HEK293 (cell line): ENCODE data around the gene STARD5.

Experiments used
- CTCF ChIA-PET: fragments of 350-600 bp; formaldehyde crosslinking; extraction: SDS; loops from one replicate; lab custom pipeline; 2021; ENCODE audit warnings: antibody characterized with exemption; lab: Yijun Ruan, JAX
- POLR2A ChIA-PET: fragments of 300-600 bp; formaldehyde crosslinking; extraction: SDS; loops from one replicate; lab custom pipeline; 2020; ENCODE audit warnings: antibody characterized with exemption, inconsistent platforms; lab: Yijun Ruan, JAX
- H3K27ac ChIP-seq: fragments of 200-500 bp; sonication (Bioruptor generic); 2 replicates; pipeline ENCODE4 v1.5.1; 2014; ENCODE audit warnings: low read depth, low read length, control low read depth, inconsistent platforms; ENCODE audit errors: extremely low read depth
- H3K36me3 ChIP-seq, 2 experiments: fragments of 200-500 bp in 1 of 2; sonication (Bioruptor generic) in 1 of 2; 1 replicate in 1 of 2; 2 replicates in 1 of 2; pipeline ENCODE4 v1.5.1; 2014 to 2017; ENCODE audit warnings: inconsistent platforms in 2 of 2, low read length in 2 of 2; ENCODE audit not compliant: control insufficient read depth in 2 of 2, insufficient read depth in 1 of 2
- H3K4me1 ChIP-seq: fragments of 200-500 bp; sonication (Bioruptor generic); 2 replicates; pipeline ENCODE4 v1.5.1; 2014; ENCODE audit warnings: mild to moderate bottlenecking, low read length, inconsistent platforms; ENCODE audit not compliant: control insufficient read depth, insufficient read depth
- H3K4me3 ChIP-seq: 2 replicates; pipeline ENCODE4 v1.5.1; 2011; ENCODE audit warnings: low read depth, mild to moderate bottlenecking, control low read depth, low read length, moderate library complexity
- H3K9me3 ChIP-seq: fragments of 200-500 bp; sonication (Bioruptor generic); 2 replicates; pipeline ENCODE4 v1.5.1; 2014; ENCODE audit warnings: low read depth, low read length, inconsistent platforms; ENCODE audit not compliant: control insufficient read depth, insufficient read depth
- ELK4 ChIP-seq: IDR thresholded peaks from 2 replicates; pipeline ENCODE4 v1.6.1; 2011; ENCODE audit warnings: mild to moderate bottlenecking, low read depth, low read length, borderline replicate concordance
- PRDM2 ChIP-seq: fragments of 450-650 bp; formaldehyde crosslinking; IDR thresholded peaks from 2 replicates; pipeline ENCODE4 v1.5.1; 2016; ENCODE audit warnings: missing biosample characterization, missing genetic modification characterization, borderline replicate concordance
- TRIM28 ChIP-seq: IDR thresholded peaks from 2 replicates; pipeline ENCODE4 v1.6.1; 2011; ENCODE audit warnings: low read length, control low read depth, borderline replicate concordance
- YY1 ChIP-seq: fragments of 450-650 bp; formaldehyde crosslinking; IDR thresholded peaks from 2 replicates; pipeline ENCODE4 v1.5.1; 2018; ENCODE audit warnings: missing biosample characterization, missing genetic modification characterization
- ZFP3 ChIP-seq: fragments of 450-650 bp; formaldehyde crosslinking; IDR thresholded peaks from 2 replicates; pipeline ENCODE4 v1.5.1; 2016; ENCODE audit warnings: low read depth, missing biosample characterization, missing genetic modification characterization
- ZNF16 ChIP-seq: fragments of 450-650 bp; formaldehyde crosslinking; IDR thresholded peaks from 2 replicates; pipeline ENCODE4 v1.5.1; 2016; ENCODE audit warnings: low read depth, missing biosample characterization, missing genetic modification characterization
- ZNF416 ChIP-seq: fragments of 450-650 bp; formaldehyde crosslinking; IDR thresholded peaks from 2 replicates; pipeline ENCODE4 v1.5.1; 2016; ENCODE audit warnings: missing biosample characterization, missing genetic modification characterization
- ZNF423 ChIP-seq: fragments of 450-650 bp; formaldehyde crosslinking; IDR thresholded peaks from 2 replicates; pipeline ENCODE4 v1.5.1; 2016; ENCODE audit warnings: missing biosample characterization, missing genetic modification characterization
- ZNF548 ChIP-seq: fragments of 450-650 bp; formaldehyde crosslinking; IDR thresholded peaks from 2 replicates; pipeline ENCODE4 v1.5.1; 2016; ENCODE audit warnings: missing biosample characterization, missing genetic modification characterization
- ZNF626 ChIP-seq: fragments of 450-650 bp; sonication (Bioruptor Pico); formaldehyde crosslinking; IDR thresholded peaks from 2 replicates; pipeline ENCODE4 v1.5.1; 2018; ENCODE audit warnings: missing biosample characterization, missing genetic modification characterization, inconsistent platforms
- ZNF677 ChIP-seq: fragments of 450-650 bp; IDR thresholded peaks from 2 replicates; pipeline ENCODE4 v1.5.0; 2018; ENCODE audit warnings: missing biosample characterization, mild to moderate bottlenecking, missing genetic modification characterization, moderate library complexity
- ZNF830 ChIP-seq: fragments of 450-650 bp; IDR thresholded peaks from 2 replicates; pipeline ENCODE4 v1.5.0; 2018; ENCODE audit warnings: missing biosample characterization, missing genetic modification characterization, low read depth, mild to moderate bottlenecking, moderate library complexity
- ZNF843 ChIP-seq: fragments of 450-650 bp; formaldehyde crosslinking; IDR thresholded peaks from 2 replicates; pipeline ENCODE4 v1.5.1; 2016; ENCODE audit warnings: missing biosample characterization, missing genetic modification characterization
- TF ChIP-seq, protein P1 (sequence below): fragments of 450-650 bp; formaldehyde crosslinking; IDR thresholded peaks from 2 replicates; pipeline ENCODE4 v1.5.1; 2017; ENCODE audit warnings: missing biosample characterization, missing genetic modification characterization
- TF ChIP-seq, protein P2 (sequence below): fragments of 450-650 bp; formaldehyde crosslinking; IDR thresholded peaks from 2 replicates; pipeline ENCODE4 v1.5.1; 2016; ENCODE audit warnings: missing biosample characterization, missing genetic modification characterization, borderline replicate concordance
- TF ChIP-seq, protein P3 (sequence below): sonication (generic); formaldehyde crosslinking; IDR thresholded peaks from 2 replicates; pipeline ENCODE4 v1.8.1; 2022; ENCODE audit warnings: mild to moderate bottlenecking, moderate library complexity, missing genetic modification reagents

The STARD5 gene

GRCh38 chr15:81326466-81327212 lies 2.7 kb upstream of the STARD5 start:
- Histone ChIP-seq H3K4me3 (no peak overlapping the region), H3K4me1 (no peaks in the 10 kb centered on the region), H3K9me3 (no peaks in the 10 kb centered on the region), H3K27ac (no peak overlapping the region), H3K36me3 (no peaks in the 10 kb centered on the region)
- ChIA-PET POLR2A (interaction anchor here (0.6 kb wide), 1 partner anchor 336 kb away, joined by 4 read pairs; no protein-coding TSS in a partner anchor), CTCF (interaction anchor here (0.6 to 2.5 kb wide), 6 partner anchors 8 to 75 kb away, joined by 3 to 9 read pairs (median 5); no protein-coding TSS in a partner anchor)
- TF ChIP-seq, protein P1, sequence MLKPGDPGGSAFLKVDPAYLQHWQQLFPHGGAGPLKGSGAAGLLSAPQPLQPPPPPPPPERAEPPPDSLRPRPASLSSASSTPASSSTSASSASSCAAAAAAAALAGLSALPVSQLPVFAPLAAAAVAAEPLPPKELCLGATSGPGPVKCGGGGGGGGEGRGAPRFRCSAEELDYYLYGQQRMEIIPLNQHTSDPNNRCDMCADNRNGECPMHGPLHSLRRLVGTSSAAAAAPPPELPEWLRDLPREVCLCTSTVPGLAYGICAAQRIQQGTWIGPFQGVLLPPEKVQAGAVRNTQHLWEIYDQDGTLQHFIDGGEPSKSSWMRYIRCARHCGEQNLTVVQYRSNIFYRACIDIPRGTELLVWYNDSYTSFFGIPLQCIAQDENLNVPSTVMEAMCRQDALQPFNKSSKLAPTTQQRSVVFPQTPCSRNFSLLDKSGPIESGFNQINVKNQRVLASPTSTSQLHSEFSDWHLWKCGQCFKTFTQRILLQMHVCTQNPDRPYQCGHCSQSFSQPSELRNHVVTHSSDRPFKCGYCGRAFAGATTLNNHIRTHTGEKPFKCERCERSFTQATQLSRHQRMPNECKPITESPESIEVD (tag by site-specific recombination) = no peak
- no peak for TF ChIP-seq YY1 (tag by site-specific recombination)
- TF ChIP-seq ZNF416 = no peak
- no peak for TF ChIP-seq PRDM2 (tag by site-specific recombination)
- no peak for TF ChIP-seq ZNF843 (tag by site-specific recombination)
- no peak for TF ChIP-seq TRIM28
- TF ChIP-seq ZNF830 (tag by site-specific recombination) = no peak
- TF ChIP-seq ZNF626 = no peak
- TF ChIP-seq ZNF16 (tag by site-specific recombination) = no peak
- TF ChIP-seq, protein P2, sequence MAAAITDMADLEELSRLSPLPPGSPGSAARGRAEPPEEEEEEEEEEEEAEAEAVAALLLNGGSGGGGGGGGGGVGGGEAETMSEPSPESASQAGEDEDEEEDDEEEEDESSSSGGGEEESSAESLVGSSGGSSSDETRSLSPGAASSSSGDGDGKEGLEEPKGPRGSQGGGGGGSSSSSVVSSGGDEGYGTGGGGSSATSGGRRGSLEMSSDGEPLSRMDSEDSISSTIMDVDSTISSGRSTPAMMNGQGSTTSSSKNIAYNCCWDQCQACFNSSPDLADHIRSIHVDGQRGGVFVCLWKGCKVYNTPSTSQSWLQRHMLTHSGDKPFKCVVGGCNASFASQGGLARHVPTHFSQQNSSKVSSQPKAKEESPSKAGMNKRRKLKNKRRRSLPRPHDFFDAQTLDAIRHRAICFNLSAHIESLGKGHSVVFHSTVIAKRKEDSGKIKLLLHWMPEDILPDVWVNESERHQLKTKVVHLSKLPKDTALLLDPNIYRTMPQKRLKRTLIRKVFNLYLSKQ = no peak
- TF ChIP-seq, protein P3, sequence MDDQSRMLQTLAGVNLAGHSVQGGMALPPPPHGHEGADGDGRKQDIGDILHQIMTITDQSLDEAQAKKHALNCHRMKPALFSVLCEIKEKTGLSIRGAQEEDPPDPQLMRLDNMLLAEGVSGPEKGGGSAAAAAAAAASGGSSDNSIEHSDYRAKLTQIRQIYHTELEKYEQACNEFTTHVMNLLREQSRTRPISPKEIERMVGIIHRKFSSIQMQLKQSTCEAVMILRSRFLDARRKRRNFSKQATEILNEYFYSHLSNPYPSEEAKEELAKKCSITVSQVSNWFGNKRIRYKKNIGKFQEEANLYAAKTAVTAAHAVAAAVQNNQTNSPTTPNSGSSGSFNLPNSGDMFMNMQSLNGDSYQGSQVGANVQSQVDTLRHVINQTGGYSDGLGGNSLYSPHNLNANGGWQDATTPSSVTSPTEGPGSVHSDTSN = no peak
- no peak for TF ChIP-seq ZNF677 (tag by site-specific recombination)
- no peak for TF ChIP-seq ZNF548 (tag by site-specific recombination)
- TF ChIP-seq ELK4 = no peak
- no peak for TF ChIP-seq ZNF423 (tag by site-specific recombination)
- no peak for TF ChIP-seq ZFP3 (tag by site-specific recombination)
